HepG2 (cell line): ENCODE results near the gene SNX3.

Source experiments
- MXI1 ChIP-seq: IDR thresholded peaks from 3 replicates; pipeline ENCODE4 v1.6.1; 2012; ENCODE audit warnings: low read depth, low read length, inconsistent platforms, borderline replicate concordance
- NR2F1 ChIP-seq, 2 experiments: fragments of 450-650 bp in 1 of 2; formaldehyde crosslinking in 1 of 2; IDR thresholded peaks; 2 replicates each; pipeline versions ENCODE4 v1.5.0 to v1.6.1; 2016 to 2020; ENCODE audit warnings: mild to moderate bottlenecking in 1 of 2, missing compliant biosample characterization in 1 of 2, missing genetic modification reagents in 1 of 2, moderate library complexity in 1 of 2
- SNAPC4 ChIP-seq: sonication (generic); formaldehyde crosslinking; IDR thresholded peaks from 2 replicates; pipeline ENCODE4 v1.4.0; 2020; ENCODE audit warnings: mild to moderate bottlenecking, missing genetic modification reagents
- USF2 ChIP-seq, 2 experiments: sonication (generic) in 1 of 2; formaldehyde crosslinking in 1 of 2; IDR thresholded peaks; 2 replicates each; pipeline versions ENCODE4 v1.5.1 to v1.6.1; 2011 to 2020; ENCODE audit warnings: borderline replicate concordance in 1 of 2, low read depth in 1 of 2, low read length in 1 of 2, mild to moderate bottlenecking in 1 of 2, missing genetic modification reagents in 1 of 2, moderate library complexity in 1 of 2
- ZNF160 ChIP-seq: sonication (generic); formaldehyde crosslinking; IDR thresholded peaks from 2 replicates; pipeline ENCODE4 v1.8.0; 2022; ENCODE audit warnings: mild to moderate bottlenecking, inconsistent platforms, missing genetic modification reagents
- ZNF280B ChIP-seq: sonication (generic); formaldehyde crosslinking; IDR thresholded peaks from 2 replicates; pipeline ENCODE4 v1.5.0; 2020; ENCODE audit warnings: missing genetic modification reagents, mild to moderate bottlenecking, borderline replicate concordance

- TF ChIP-seq MXI1: no peak
- TF ChIP-seq USF2 (IDR thresholded peaks at IDR 0.05; ENCODE audit: low read depth, low read length): no peak
- no peak for TF ChIP-seq USF2 (CRISPR knock-in tag; IDR thresholded peaks at IDR 0.05; ENCODE audit: borderline replicate concordance)
- no peak for TF ChIP-seq ZNF160
- TF ChIP-seq NR2F1 (CRISPR knock-in tag; IDR thresholded peaks at IDR 0.05): no peak
- no peak for TF ChIP-seq ZNF280B (CRISPR knock-in tag)
- no peak for TF ChIP-seq SNAPC4 (CRISPR knock-in tag)
Observed at GRCh38 chr6:108175592-108176279, 85.1 kb downstream of the SNX3 start.
